Endothelial cell (in vitro differentiated cells): ENCODE data around the gene SVIL. TPM values are rescaled to one million over a fixed set of nuclear protein-coding genes. Genes with fewer than 3 reads are reported as not detected.

Experiments
- DNase-seq: peaks from one replicate; pipeline ENCODE4 v3.0.0; 2021; ENCODE audit warnings: low spot score
- H3K27ac Mint-ChIP-seq: one replicate; pipeline ENCODE4 v1.8.0; 2021; ENCODE audit warnings: mixed read lengths, inconsistent platforms; ENCODE audit not compliant: unreplicated experiment
- H3K27me3 Mint-ChIP-seq: one replicate; pipeline ENCODE4 v1.8.0; 2021; ENCODE audit warnings: mild to moderate bottlenecking, moderate library complexity, mixed read lengths, inconsistent platforms; ENCODE audit not compliant: unreplicated experiment
- H3K36me3 Mint-ChIP-seq: one replicate; pipeline ENCODE4 v1.8.0; 2021; ENCODE audit warnings: mild to moderate bottlenecking, low read depth, mixed read lengths, inconsistent platforms; ENCODE audit not compliant: unreplicated experiment
- H3K4me1 Mint-ChIP-seq: one replicate; pipeline ENCODE4 v1.8.0; 2021; ENCODE audit warnings: mild to moderate bottlenecking, mixed read lengths, inconsistent platforms; ENCODE audit not compliant: unreplicated experiment
- H3K4me3 Mint-ChIP-seq: one replicate; pipeline ENCODE4 v1.8.0; 2021; ENCODE audit warnings: mild to moderate bottlenecking, mixed read lengths, inconsistent platforms; ENCODE audit not compliant: unreplicated experiment
- H3K9me3 Mint-ChIP-seq: one replicate; pipeline ENCODE4 v1.8.0; 2021; ENCODE audit warnings: mixed read lengths, inconsistent platforms; ENCODE audit not compliant: unreplicated experiment
- total RNA-seq: library from RNA; stranded (reverse); fragmentation: NEBNext Ultra II Directional; extraction: Animal tissue kit (Norgen Biotek cat#: 25700); gene quantifications from one replicate; pipeline ENCODE4 v1.2.1, GENCODE V29; 2021; ENCODE audit not compliant: unreplicated experiment
- TF ChIP-seq, protein P1 (sequence below): fragments of 200-600 bp; sonication (generic); IDR thresholded peaks from one replicate; pipeline ENCODE4 v1.5.0; 2021; ENCODE audit warnings: antibody characterized with exemption; ENCODE audit not compliant: unreplicated experiment

Gene SVIL
- total RNA-seq, 1 donor from 2014 or later = 125 TPM

DNA sequence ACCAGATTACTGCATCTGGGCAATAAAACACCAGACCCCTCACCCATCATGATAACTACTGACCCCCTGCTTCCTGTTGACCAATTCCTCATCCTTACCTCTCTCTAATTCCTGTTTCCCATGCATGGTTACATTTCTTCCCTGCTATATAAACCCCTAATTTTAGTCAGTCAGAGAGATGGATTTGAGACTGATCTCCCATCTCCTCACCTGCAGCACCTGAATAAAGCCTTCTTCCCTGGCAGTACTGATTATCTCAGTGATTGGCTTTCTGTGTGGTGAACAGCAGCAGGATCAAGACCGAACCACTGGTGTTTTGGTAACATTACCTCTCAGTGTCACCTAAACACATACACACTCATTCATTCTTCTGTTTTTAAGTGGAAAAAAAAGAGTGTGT, 41.2 kb upstream of the SVIL start:
- H3K9me3 Mint-ChIP-seq = peaks cover 11% of the 10 kb centered on the region

DNA sequence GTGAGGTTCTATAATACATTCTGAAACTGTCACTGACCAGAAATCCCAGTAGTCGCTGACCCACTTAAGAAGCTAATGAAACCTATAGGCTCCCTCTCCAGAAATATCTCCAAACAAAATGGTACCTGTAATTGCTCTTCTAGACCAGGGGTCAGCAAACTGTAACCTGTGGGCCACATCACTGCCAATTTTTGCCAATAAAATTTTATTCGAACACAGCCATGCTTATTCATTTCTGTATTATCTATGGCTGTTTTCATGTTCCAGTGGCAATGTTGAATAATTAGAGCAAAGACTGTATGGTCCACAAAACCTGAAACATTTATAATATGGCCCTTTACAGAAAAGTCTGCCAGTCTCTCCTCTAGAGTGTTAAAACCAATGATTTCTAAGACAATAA, 37.2 kb upstream of the SVIL start:
- Mint-ChIP-seq H3K27ac (no peak overlapping the region), H3K4me1 (peaks cover 32% of the 10 kb centered on the region), H3K36me3 (peaks cover 48% of the 10 kb centered on the region), H3K27me3 (peaks cover 3% of the 10 kb centered on the region), H3K9me3 (peaks cover 11% of the 10 kb centered on the region), H3K4me3 (no peak overlapping the region)
- TF ChIP-seq, protein P1, sequence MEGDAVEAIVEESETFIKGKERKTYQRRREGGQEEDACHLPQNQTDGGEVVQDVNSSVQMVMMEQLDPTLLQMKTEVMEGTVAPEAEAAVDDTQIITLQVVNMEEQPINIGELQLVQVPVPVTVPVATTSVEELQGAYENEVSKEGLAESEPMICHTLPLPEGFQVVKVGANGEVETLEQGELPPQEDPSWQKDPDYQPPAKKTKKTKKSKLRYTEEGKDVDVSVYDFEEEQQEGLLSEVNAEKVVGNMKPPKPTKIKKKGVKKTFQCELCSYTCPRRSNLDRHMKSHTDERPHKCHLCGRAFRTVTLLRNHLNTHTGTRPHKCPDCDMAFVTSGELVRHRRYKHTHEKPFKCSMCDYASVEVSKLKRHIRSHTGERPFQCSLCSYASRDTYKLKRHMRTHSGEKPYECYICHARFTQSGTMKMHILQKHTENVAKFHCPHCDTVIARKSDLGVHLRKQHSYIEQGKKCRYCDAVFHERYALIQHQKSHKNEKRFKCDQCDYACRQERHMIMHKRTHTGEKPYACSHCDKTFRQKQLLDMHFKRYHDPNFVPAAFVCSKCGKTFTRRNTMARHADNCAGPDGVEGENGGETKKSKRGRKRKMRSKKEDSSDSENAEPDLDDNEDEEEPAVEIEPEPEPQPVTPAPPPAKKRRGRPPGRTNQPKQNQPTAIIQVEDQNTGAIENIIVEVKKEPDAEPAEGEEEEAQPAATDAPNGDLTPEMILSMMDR = no peak
- DNase-seq = no peak

More for the DNA sequence above, 41.2 kb upstream of the SVIL start:
- no peak for DNase-seq
- TF ChIP-seq, protein P1 = no peak
- peaks cover 3% of the 10 kb centered on the region for H3K27me3 Mint-ChIP-seq
- H3K36me3 Mint-ChIP-seq = peaks cover 72% of the 10 kb centered on the region
- no peak overlapping the region for H3K27ac Mint-ChIP-seq
- peaks cover 8% of the 10 kb centered on the region for H3K4me1 Mint-ChIP-seq
- peak overlapping the region; percentile 83 for H3K4me3 Mint-ChIP-seq

DNA sequence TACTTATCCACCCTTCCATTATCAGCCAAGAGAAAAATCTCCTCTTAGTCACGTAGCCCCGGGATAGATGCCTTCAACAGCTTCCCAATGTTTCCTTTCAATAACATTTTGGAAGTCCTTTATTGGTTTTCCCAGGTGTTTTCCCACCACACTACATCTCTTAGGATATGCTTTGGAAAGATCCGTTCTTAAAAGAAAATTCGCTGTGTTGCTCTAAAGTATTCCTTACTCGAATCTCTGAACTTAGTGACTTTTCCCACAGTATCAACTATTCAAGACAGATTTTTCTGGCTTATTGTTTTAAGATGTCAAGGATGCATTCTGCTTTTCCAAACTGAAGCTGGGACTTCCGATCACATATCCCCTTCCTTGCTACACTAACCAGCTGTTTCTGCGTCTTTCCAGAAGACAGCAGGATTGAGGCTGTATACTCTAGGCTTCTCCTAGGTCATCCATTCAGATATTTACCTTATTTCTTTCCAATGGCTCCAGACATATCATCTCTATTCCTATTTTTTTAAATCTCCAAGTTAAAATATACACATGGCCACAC, 36.5 kb upstream of the SVIL start:
- Mint-ChIP-seq H3K4me1 (peaks cover 32% of the 10 kb centered on the region), H3K27ac (no peak overlapping the region), H3K4me3 (no peak overlapping the region), H3K36me3 (peaks cover 44% of the 10 kb centered on the region), H3K9me3 (peaks cover 11% of the 10 kb centered on the region), H3K27me3 (peaks cover 3% of the 10 kb centered on the region)
- TF ChIP-seq, protein P1 = no peak
- no peak for DNase-seq

DNA sequence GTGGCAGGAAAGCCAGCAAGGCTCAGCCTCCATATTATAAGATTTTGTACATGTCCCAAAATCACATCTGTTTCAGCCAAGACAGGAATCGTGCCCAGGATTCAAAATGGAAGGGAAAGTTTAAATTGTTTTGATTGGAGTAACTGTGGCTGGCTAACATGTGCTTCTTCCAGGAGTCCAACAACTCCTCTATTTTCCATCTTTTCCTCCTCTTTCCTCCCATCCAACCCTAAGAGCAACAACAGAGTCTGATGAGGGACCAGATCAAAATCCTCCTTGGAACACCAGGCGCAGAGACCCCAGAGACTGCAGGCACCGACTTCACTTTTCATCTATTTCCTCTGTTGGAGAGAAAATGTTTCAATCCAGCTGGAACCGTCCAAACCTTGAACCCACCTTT, 36.0 kb upstream of the SVIL start:
- Mint-ChIP-seq H3K27ac (no peak overlapping the region), H3K27me3 (peaks cover 4% of the 10 kb centered on the region), H3K36me3 (peaks cover 40% of the 10 kb centered on the region), H3K4me3 (no peak overlapping the region), H3K9me3 (peaks cover 6% of the 10 kb centered on the region), H3K4me1 (peaks cover 32% of the 10 kb centered on the region)
- no peak for DNase-seq
- TF ChIP-seq, protein P1 = no peak

DNA sequence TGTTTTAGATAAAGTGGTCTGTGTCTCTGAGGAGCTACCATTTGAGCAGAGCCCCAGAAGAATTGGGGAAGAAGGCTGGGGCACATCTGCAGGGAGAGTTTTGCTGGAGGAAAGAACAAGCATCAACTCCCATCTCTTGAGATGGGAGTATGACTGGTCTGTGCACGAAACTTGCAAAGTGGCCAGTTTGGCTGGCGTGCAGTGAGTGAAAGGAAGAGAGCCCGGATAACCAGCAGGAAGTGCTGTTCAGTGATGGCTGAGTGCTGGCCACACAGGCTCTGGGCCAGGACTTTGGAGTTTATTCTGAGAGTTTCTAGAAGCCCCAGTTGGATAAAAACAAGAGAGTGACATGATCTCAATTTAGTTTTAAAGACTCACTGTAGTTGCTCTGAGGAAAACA, 34.4 kb upstream of the SVIL start:
- H3K27me3 Mint-ChIP-seq = peaks cover 1% of the 10 kb centered on the region
- TF ChIP-seq, protein P1 = no peak
- peak overlapping the region; percentile 40 for H3K27ac Mint-ChIP-seq
- H3K9me3 Mint-ChIP-seq = no peaks in the 10 kb centered on the region
- H3K4me1 Mint-ChIP-seq = peaks cover 32% of the 10 kb centered on the region
- peaks cover 26% of the 10 kb centered on the region for H3K36me3 Mint-ChIP-seq
- DNase-seq = no peak
- peak overlapping the region; percentile 42 for H3K4me3 Mint-ChIP-seq
